Brain microvascular endothelial cell (primary cell): ENCODE results near the gene IGFBP6.

Source experiments
- DNase-seq: peaks from one replicate; pipeline ENCODE4 v3.0.0-alpha.2; 2020
- H3K27ac ChIP-seq: fragments of 250-450 bp; sonication (Bioruptor Pico); 2 replicates; pipeline ENCODE4 v1.5.1; 2020; ENCODE audit warnings: mild to moderate bottlenecking, moderate library complexity
- H3K27me3 ChIP-seq: fragments of 250-450 bp; sonication (Bioruptor Pico); replicated peaks from 2 replicates; pipeline ENCODE4 v1.5.1; 2020; ENCODE audit warnings: mild to moderate bottlenecking
- H3K36me3 ChIP-seq: fragments of 250-450 bp; sonication (Bioruptor Pico); replicated peaks from 2 replicates; pipeline ENCODE4 v1.5.1; 2020; ENCODE audit warnings: mild to moderate bottlenecking
- H3K4me3 ChIP-seq: 2 replicates; pipeline ENCODE4 v1.5.1; 2011; ENCODE audit warnings: low read depth, mild to moderate bottlenecking, control low read depth, low read length, moderate library complexity
- in situ Hi-C: cut with HindIII; loops from 2 replicates; pipeline ENCODE4 v1.10.0; 2017; ENCODE audit warnings: low sequenced_read_pairs, low pct_ligation_motif_present
- TF ChIP-seq, protein P1 (sequence below): IDR thresholded peaks from 2 replicates; pipeline ENCODE4 v1.5.1; 2011; ENCODE audit warnings: low read depth, mild to moderate bottlenecking, moderate library complexity, low read length, control low read depth, inconsistent platforms; ENCODE audit errors: missing control alignments

The IGFBP6 gene

GRCh38 chr12:53113136-53113705, 15.8 kb downstream of the IGFBP6 start:
- Histone ChIP-seq H3K27ac (no peak overlapping the region), H3K4me3 (no peak overlapping the region), H3K36me3 (no peaks in the 10 kb centered on the region), H3K27me3 (no peaks in the 10 kb centered on the region)
- TF ChIP-seq, protein P1, sequence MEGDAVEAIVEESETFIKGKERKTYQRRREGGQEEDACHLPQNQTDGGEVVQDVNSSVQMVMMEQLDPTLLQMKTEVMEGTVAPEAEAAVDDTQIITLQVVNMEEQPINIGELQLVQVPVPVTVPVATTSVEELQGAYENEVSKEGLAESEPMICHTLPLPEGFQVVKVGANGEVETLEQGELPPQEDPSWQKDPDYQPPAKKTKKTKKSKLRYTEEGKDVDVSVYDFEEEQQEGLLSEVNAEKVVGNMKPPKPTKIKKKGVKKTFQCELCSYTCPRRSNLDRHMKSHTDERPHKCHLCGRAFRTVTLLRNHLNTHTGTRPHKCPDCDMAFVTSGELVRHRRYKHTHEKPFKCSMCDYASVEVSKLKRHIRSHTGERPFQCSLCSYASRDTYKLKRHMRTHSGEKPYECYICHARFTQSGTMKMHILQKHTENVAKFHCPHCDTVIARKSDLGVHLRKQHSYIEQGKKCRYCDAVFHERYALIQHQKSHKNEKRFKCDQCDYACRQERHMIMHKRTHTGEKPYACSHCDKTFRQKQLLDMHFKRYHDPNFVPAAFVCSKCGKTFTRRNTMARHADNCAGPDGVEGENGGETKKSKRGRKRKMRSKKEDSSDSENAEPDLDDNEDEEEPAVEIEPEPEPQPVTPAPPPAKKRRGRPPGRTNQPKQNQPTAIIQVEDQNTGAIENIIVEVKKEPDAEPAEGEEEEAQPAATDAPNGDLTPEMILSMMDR = no peak
- DNase-seq = no peak
- in situ Hi-C loops = no loop called here

DNA sequence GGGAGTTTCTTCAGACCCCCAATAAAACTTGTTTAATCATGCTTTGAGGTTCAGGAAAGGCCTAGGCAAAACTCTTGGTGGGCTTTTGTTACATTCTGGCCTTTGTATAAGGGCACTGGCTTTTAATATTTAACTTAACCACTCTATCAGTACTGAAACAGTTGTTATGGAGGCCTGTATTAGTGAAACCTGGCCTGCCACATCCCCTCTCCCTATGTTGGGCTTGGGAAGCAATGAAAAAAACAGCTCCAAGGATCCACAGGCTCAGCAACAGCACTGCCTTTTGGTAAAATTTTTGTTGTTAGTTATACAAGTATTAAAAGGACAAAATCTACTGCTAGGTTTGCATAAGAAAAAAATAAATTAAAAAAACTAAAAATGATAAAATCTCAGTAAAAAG, 16.5 kb downstream of the IGFBP6 start:
- no peak for DNase-seq
- in situ Hi-C loops = no loop called here
- Histone ChIP-seq H3K36me3 (no peaks in the 10 kb centered on the region), H3K27ac (no peak overlapping the region), H3K27me3 (no peaks in the 10 kb centered on the region), H3K4me3 (no peak overlapping the region)
- TF ChIP-seq, protein P1 = no peak

- in situ Hi-C loops = no loop called here
Measured at GRCh38 chr12:53115112-53115890, 17.8 kb downstream of the IGFBP6 start.

GRCh38 chr12:53115891-53116648, 18.6 kb downstream of the IGFBP6 start:
- Histone ChIP-seq H3K4me3 (no peak overlapping the region), H3K27me3 (no peaks in the 10 kb centered on the region), H3K27ac (no peak overlapping the region), H3K36me3 (no peaks in the 10 kb centered on the region)
- TF ChIP-seq, protein P1 = no peak
- no peak for DNase-seq
- in situ Hi-C loops = no loop called here

More at GRCh38 chr12:53115112-53115890, 17.8 kb downstream of the IGFBP6 start:
- TF ChIP-seq, protein P1 = no peak
- Histone ChIP-seq H3K27me3 (no peaks in the 10 kb centered on the region), H3K36me3 (no peaks in the 10 kb centered on the region), H3K27ac (no peak overlapping the region), H3K4me3 (no peak overlapping the region)
- DNase-seq = no peak

GRCh38 chr12:53118751-53119300, 21.4 kb downstream of the IGFBP6 start:
- TF ChIP-seq, protein P1 = no peak
- Histone ChIP-seq H3K27me3 (no peaks in the 10 kb centered on the region), H3K4me3 (no peak overlapping the region), H3K27ac (no peak overlapping the region), H3K36me3 (no peaks in the 10 kb centered on the region)
- in situ Hi-C loops = no loop called here
- DNase-seq = no peak
